ENCODE data around the gene SCUBE2.

SCUBE2 gene

GRCh38 chr11:9053316-9054035 lies 37.9 kb downstream of the SCUBE2 start:
- no peak overlapping the region for H3K4me3 ChIP-seq (ENCODE audit: low read depth, low read length)
- no peak for DNase-seq (ENCODE audit: low read depth)

- H3K4me3 ChIP-seq (ENCODE audit: low read depth, low read length): no peak overlapping the region
- no peak for DNase-seq (ENCODE audit: low read depth)
Measured at GRCh38 chr11:9052316-9052715, 39.1 kb downstream of the SCUBE2 start.

GRCh38 chr11:9049959-9050358 lies 41.4 kb downstream of the SCUBE2 start:
- H3K4me3 ChIP-seq (ENCODE audit: low read depth, low read length): no peak overlapping the region
- DNase-seq (ENCODE audit: low read depth): no peak

- DNase-seq (ENCODE audit: low read depth): no peak
- H3K4me3 ChIP-seq (ENCODE audit: low read depth, low read length): no peak overlapping the region
Measured at GRCh38 chr11:9047964-9048523, 43.4 kb downstream of the SCUBE2 start.

- H3K4me3 ChIP-seq (ENCODE audit: low read depth, low read length): no peak overlapping the region
- no peak for DNase-seq (ENCODE audit: low read depth)
Measured at GRCh38 chr11:9046481-9046880, 44.9 kb downstream of the SCUBE2 start.

GRCh38 chr11:9042488-9042887 lies 48.9 kb downstream of the SCUBE2 start:
- H3K4me3 ChIP-seq (ENCODE audit: low read depth, low read length): no peak overlapping the region

GRCh38 chr11:9041747-9042146 lies 49.7 kb downstream of the SCUBE2 start:
- no peak for DNase-seq (ENCODE audit: low read depth)
- H3K4me3 ChIP-seq (ENCODE audit: low read depth, low read length): no peak overlapping the region

More at GRCh38 chr11:9042488-9042887, 48.9 kb downstream of the SCUBE2 start:
- DNase-seq (ENCODE audit: low read depth): no peak

GRCh38 chr11:9040410-9040809 lies 51.0 kb downstream of the SCUBE2 start:
- H3K4me3 ChIP-seq (ENCODE audit: low read depth, low read length): no peak overlapping the region
- DNase-seq (ENCODE audit: low read depth): no peak

GRCh38 chr11:9039863-9040262 lies 51.5 kb downstream of the SCUBE2 start:
- H3K4me3 ChIP-seq (ENCODE audit: low read depth, low read length): no peak overlapping the region
- DNase-seq (ENCODE audit: low read depth): no peak

GRCh38 chr11:9039198-9039597 lies 52.2 kb downstream of the SCUBE2 start:
- DNase-seq (ENCODE audit: low read depth): no peak
- no peak overlapping the region for H3K4me3 ChIP-seq (ENCODE audit: low read depth, low read length)

GRCh38 chr11:9038541-9038940 lies 52.9 kb downstream of the SCUBE2 start:
- no peak for DNase-seq (ENCODE audit: low read depth)

GRCh38 chr11:9037963-9038362 lies 53.4 kb downstream of the SCUBE2 start:
- H3K4me3 ChIP-seq (ENCODE audit: low read depth, low read length): no peak overlapping the region
- no peak for DNase-seq (ENCODE audit: low read depth)

More at GRCh38 chr11:9038541-9038940, 52.9 kb downstream of the SCUBE2 start:
- H3K4me3 ChIP-seq (ENCODE audit: low read depth, low read length): no peak overlapping the region

- DNase-seq (ENCODE audit: low read depth): no peak
- H3K4me3 ChIP-seq (ENCODE audit: low read depth, low read length): no peak overlapping the region
Measured at GRCh38 chr11:9037046-9037780, 54.2 kb downstream of the SCUBE2 start.

GRCh38 chr11:9030601-9031000 lies 60.8 kb downstream of the SCUBE2 start:
- no peak for DNase-seq (ENCODE audit: low read depth)
- H3K4me3 ChIP-seq (ENCODE audit: low read depth, low read length): no peak overlapping the region

- H3K4me3 ChIP-seq (ENCODE audit: low read depth, low read length): no peak overlapping the region
- DNase-seq (ENCODE audit: low read depth): no peak
Measured at GRCh38 chr11:9029422-9029821, 62.0 kb downstream of the SCUBE2 start.

- no peak overlapping the region for H3K4me3 ChIP-seq (ENCODE audit: low read depth, low read length)
- DNase-seq (ENCODE audit: low read depth): no peak
Measured at GRCh38 chr11:9028581-9028980, 62.8 kb downstream of the SCUBE2 start.

GRCh38 chr11:9025101-9025850 lies 66.1 kb downstream of the SCUBE2 start:
- H3K4me3 ChIP-seq (ENCODE audit: low read depth, low read length): no peak overlapping the region
- no peak for DNase-seq (ENCODE audit: low read depth)

- H3K4me3 ChIP-seq (ENCODE audit: low read depth, low read length): no peak overlapping the region
- DNase-seq (ENCODE audit: low read depth): no peak
Measured at GRCh38 chr11:9022961-9023680, 68.3 kb downstream of the SCUBE2 start.

GRCh38 chr11:9020916-9021315 lies 70.5 kb downstream of the SCUBE2 start:
- no peak for DNase-seq (ENCODE audit: low read depth)

More at GRCh38 chr11:9020916-9021315, 70.5 kb downstream of the SCUBE2 start:
- H3K4me3 ChIP-seq (ENCODE audit: low read depth, low read length): no peak overlapping the region

Data from skeletal muscle cell (primary cell).